ENCODE data around the gene MTM1.
A peak's percentile ranks its signal among the peaks of the same experiment; 100 is the strongest.

Gene MTM1

DNA sequence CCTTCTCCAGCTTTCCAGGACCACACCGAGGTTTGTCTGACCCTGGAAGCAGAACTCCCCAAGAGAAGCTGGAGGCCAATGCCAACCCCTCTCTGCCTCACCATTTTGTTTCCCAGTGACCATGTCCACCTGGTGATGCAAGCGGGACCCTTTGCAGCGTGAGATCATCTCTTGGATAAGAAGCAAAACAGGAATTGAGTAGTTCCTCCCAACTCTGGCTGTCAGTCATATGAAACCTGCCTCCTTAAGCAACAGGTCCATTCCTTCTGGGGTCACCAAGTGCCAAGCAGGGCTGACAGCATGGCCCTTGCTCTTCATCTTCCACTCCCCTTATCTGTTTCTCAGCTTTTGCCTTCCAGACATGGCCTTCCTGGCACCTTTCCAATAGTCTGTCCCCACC lies 41.3 kb upstream of the MTM1 start:
- Histone ChIP-seq H3K4me2 (ENCODE audit: low read length) (peak overlapping the region; percentile 22), H3K4me3 (ENCODE audit: low read depth, low read length) (no peak overlapping the region), H2AFZ (no peak overlapping the region), H3K4me1 (peaks cover 8% of the 10 kb centered on the region), H3K27me3 (ENCODE audit: control insufficient read depth, insufficient read depth, low read length) (no peaks in the 10 kb centered on the region), H3K9ac (no peak overlapping the region), H3K27ac (peak overlapping the region; percentile 67), H3K36me3 (ENCODE audit: control insufficient read depth, insufficient read depth, low read length) (no peaks in the 10 kb centered on the region), H3K9me3 (ENCODE audit: control insufficient read depth, low read length) (no peaks in the 10 kb centered on the region), H3K79me2 (no peaks in the 10 kb centered on the region)
- TF ChIP-seq CTCF (IDR thresholded peaks at IDR 0.05) = no peak

DNA sequence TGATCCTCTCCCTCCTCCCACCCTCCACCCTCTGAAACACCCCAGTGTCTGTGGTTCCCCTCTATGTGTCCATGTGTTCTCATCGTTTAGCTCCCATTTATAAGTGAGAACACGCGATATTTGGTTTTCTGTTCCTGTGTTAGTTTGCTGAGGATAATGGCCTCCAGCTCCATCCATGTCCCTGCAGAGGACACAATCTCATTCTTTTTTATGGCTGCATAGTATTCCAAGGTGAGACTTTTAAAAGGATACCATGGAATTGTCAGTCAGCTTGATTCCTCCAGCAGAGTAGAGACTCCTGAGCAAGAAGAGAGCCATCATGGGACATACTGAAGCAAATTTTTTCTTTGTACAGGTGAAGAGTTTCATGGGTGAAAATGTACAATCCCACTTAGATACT lies 38.8 kb upstream of the MTM1 start:
- no peaks in the 10 kb centered on the region for H3K27me3 ChIP-seq (ENCODE audit: control insufficient read depth, insufficient read depth, low read length)
- no peak for TF ChIP-seq CTCF (IDR thresholded peaks at IDR 0.05)

GRCh38 chrX:150530821-150531220 lies 37.6 kb upstream of the MTM1 start:
- Histone ChIP-seq H3K4me3 (ENCODE audit: low read depth, low read length) (no peak overlapping the region), H3K4me1 (peaks cover 8% of the 10 kb centered on the region), H3K4me2 (ENCODE audit: low read length) (no peak overlapping the region), H2AFZ (no peak overlapping the region), H3K36me3 (ENCODE audit: control insufficient read depth, insufficient read depth, low read length) (no peaks in the 10 kb centered on the region), H3K9me3 (ENCODE audit: control insufficient read depth, low read length) (no peaks in the 10 kb centered on the region), H3K79me2 (no peaks in the 10 kb centered on the region), H3K9ac (no peak overlapping the region), H3K27ac (no peak overlapping the region), H3K27me3 (ENCODE audit: control insufficient read depth, insufficient read depth, low read length) (no peaks in the 10 kb centered on the region)
- no peak for TF ChIP-seq CTCF (IDR thresholded peaks at IDR 0.05)

More for the DNA sequence above, 38.8 kb upstream of the MTM1 start:
- Histone ChIP-seq H3K4me2 (ENCODE audit: low read length) (no peak overlapping the region), H3K9ac (no peak overlapping the region), H3K36me3 (ENCODE audit: control insufficient read depth, insufficient read depth, low read length) (no peaks in the 10 kb centered on the region), H2AFZ (no peak overlapping the region), H3K79me2 (no peaks in the 10 kb centered on the region), H3K9me3 (ENCODE audit: control insufficient read depth, low read length) (no peaks in the 10 kb centered on the region), H3K27ac (no peak overlapping the region), H3K4me1 (peaks cover 8% of the 10 kb centered on the region), H3K4me3 (ENCODE audit: low read depth, low read length) (no peak overlapping the region)

- Histone ChIP-seq H3K79me2 (no peaks in the 10 kb centered on the region), H3K4me3 (ENCODE audit: low read depth, low read length) (no peak overlapping the region), H3K36me3 (ENCODE audit: control insufficient read depth, insufficient read depth, low read length) (no peaks in the 10 kb centered on the region), H3K4me1 (peaks cover 8% of the 10 kb centered on the region), H2AFZ (no peak overlapping the region), H3K9me3 (ENCODE audit: control insufficient read depth, low read length) (no peaks in the 10 kb centered on the region), H3K4me2 (ENCODE audit: low read length) (no peak overlapping the region), H3K27ac (no peak overlapping the region), H3K9ac (no peak overlapping the region), H3K27me3 (ENCODE audit: control insufficient read depth, insufficient read depth, low read length) (no peaks in the 10 kb centered on the region)
- no peak for TF ChIP-seq CTCF (IDR thresholded peaks at IDR 0.05)
Measured at GRCh38 chrX:150531467-150531866, 37.0 kb upstream of the MTM1 start.

- H3K4me1 ChIP-seq = no peaks in the 10 kb centered on the region
- H3K4me2 ChIP-seq (ENCODE audit: low read length) = no peak overlapping the region
- H3K79me2 ChIP-seq = no peaks in the 10 kb centered on the region
- no peaks in the 10 kb centered on the region for H3K36me3 ChIP-seq (ENCODE audit: control insufficient read depth, insufficient read depth, low read length)
- no peaks in the 10 kb centered on the region for H3K9me3 ChIP-seq (ENCODE audit: control insufficient read depth, low read length)
- no peaks in the 10 kb centered on the region for H3K27me3 ChIP-seq (ENCODE audit: control insufficient read depth, insufficient read depth, low read length)
- no peak overlapping the region for H3K9ac ChIP-seq
- H3K27ac ChIP-seq = no peak overlapping the region
- TF ChIP-seq CTCF (IDR thresholded peaks at IDR 0.05) = no peak
- H2AFZ ChIP-seq = no peak overlapping the region
- no peak overlapping the region for H3K4me3 ChIP-seq (ENCODE audit: low read depth, low read length)
Measured at GRCh38 chrX:150533863-150534262, 34.6 kb upstream of the MTM1 start.
